HepG2 (cell line): Measurements from ENCODE around the gene RPTOR. TPM values are rescaled to one million over a fixed set of nuclear protein-coding genes. Genes with fewer than 3 reads are reported as not detected.

Source experiments
- ATAC-seq: fragments of 200-7000 bp; cut with Tn5 transposase; 3 replicates; pipeline ENCODE4 v1.9.1; 2020; ENCODE audit warnings: mild to moderate bottlenecking, moderate library complexity
- BruUV-seq: library from RNA; stranded (reverse); fragments of 400-500 nt; replicated peaks from 2 replicates; lab custom pipeline; 2021; lab: Mats Ljungman, UMichigan
- CTCF ChIA-PET: fragments of 300-600 bp; formaldehyde crosslinking; extraction: SDS; loops from one replicate; lab custom pipeline; 2021; ENCODE audit warnings: low total read pairs, inconsistent platforms, low intra/inter-chr PET ratio; lab: Yijun Ruan, JAX
- POLR2A ChIA-PET: fragments of 350-600 bp; sonication (Branson Sonifier 250); formaldehyde crosslinking; loops from one replicate; lab custom pipeline; 2020; ENCODE audit warnings: antibody characterized with exemption, inconsistent platforms; lab: Yijun Ruan, JAX
- DNase-seq: peaks from one replicate; pipeline ENCODE4 v3.0.0-alpha.2; 2015; ENCODE audit warnings: low spot score
- FAIRE-seq: peaks from 3 replicates; lab custom pipeline; 2011; peaks lifted over from hg19 to GRCh38; lab: Jason Lieb, UNC
- H2AFZ ChIP-seq: one replicate; pipeline ENCODE4 v1.6.1; 2011; ENCODE audit warnings: low read length, inconsistent platforms
- H3K27ac ChIP-seq: fragments of 300-600 bp; 3 replicates; pipeline ENCODE4 v1.8.0; 2011; ENCODE audit warnings: mixed run types, mild to moderate bottlenecking, mixed read lengths, low read length, inconsistent platforms; ENCODE audit not compliant: insufficient read depth; ENCODE audit errors: extremely low read length
- H3K27me3 ChIP-seq, 2 experiments: fragments of 200-600 bp in 1 of 2; 2 replicates in 1 of 2; 3 replicates in 1 of 2; pipeline versions ENCODE4 v1.6.0 to v1.8.0; 2011; ENCODE audit warnings: low read length in 2 of 2, mild to moderate bottlenecking in 2 of 2, moderate library complexity in 2 of 2, inconsistent platforms in 1 of 2; ENCODE audit not compliant: insufficient read depth in 2 of 2, control insufficient read depth in 1 of 2
- H3K36me3 ChIP-seq, 2 experiments: fragments of 200-600 bp in 1 of 2; replicated peaks in 1 of 2; 2 replicates in 1 of 2; 3 replicates in 1 of 2; pipeline versions ENCODE4 v1.5.1 to v1.8.0; 2011; ENCODE audit warnings: low read length in 2 of 2, inconsistent platforms in 1 of 2; ENCODE audit not compliant: insufficient read depth in 2 of 2, control insufficient read depth in 1 of 2
- H3K4me1 ChIP-seq: 2 replicates; pipeline ENCODE4 v1.5.1; 2012; ENCODE audit warnings: low read length, inconsistent platforms; ENCODE audit not compliant: insufficient read depth
- H3K4me2 ChIP-seq: 2 replicates; pipeline ENCODE4 v1.6.0; 2011; ENCODE audit warnings: low read depth, low read length, inconsistent platforms
- H3K4me3 ChIP-seq, 3 experiments: fragments of 200-600 bp in 1 of 3; sonication (generic), shearing (Covaris generic) in 1 of 3; replicated peaks in 1 of 3; 2 replicates each; pipeline ENCODE4 v1.5.1; 2011 to 2016; ENCODE audit warnings: low read length in 3 of 3, inconsistent platforms in 2 of 3, low read depth in 2 of 3, mild to moderate bottlenecking in 2 of 3, control low read depth in 1 of 3, mixed read lengths in 1 of 3; ENCODE audit not compliant: insufficient read depth in 1 of 3
- H3K79me2 ChIP-seq: one replicate; pipeline ENCODE4 v1.6.1; 2011; ENCODE audit warnings: low read length, inconsistent platforms; ENCODE audit not compliant: insufficient read depth
- H3K9ac ChIP-seq: 2 replicates; pipeline ENCODE4 v1.6.0; 2011; ENCODE audit warnings: mild to moderate bottlenecking, low read depth, low read length, inconsistent platforms; ENCODE audit not compliant: insufficient read depth
- H3K9me3 ChIP-seq: 2 replicates; pipeline ENCODE4 v1.5.1; 2012; ENCODE audit warnings: mild to moderate bottlenecking, low read length
- H4K20me1 ChIP-seq: 2 replicates; pipeline ENCODE4 v1.6.0; 2011; ENCODE audit warnings: inconsistent platforms, mild to moderate bottlenecking, low read length, moderate library complexity; ENCODE audit not compliant: insufficient read depth
- ATF7-NPFF ChIP-seq: sonication (generic); formaldehyde crosslinking; IDR thresholded peaks from 2 replicates; pipeline ENCODE4 v1.8.1; 2023; ENCODE audit warnings: mild to moderate bottlenecking, low read depth, missing genetic modification reagents, moderate library complexity
- IRX3 ChIP-seq: sonication (generic); formaldehyde crosslinking; IDR thresholded peaks from 2 replicates; pipeline ENCODE4 v1.8.1; 2023; ENCODE audit warnings: mild to moderate bottlenecking, low read depth, missing genetic modification reagents, borderline replicate concordance
- NFYB ChIP-seq: sonication (generic); formaldehyde crosslinking; IDR thresholded peaks from 2 replicates; pipeline ENCODE4 v1.4.0; 2020; ENCODE audit warnings: missing genetic modification reagents
- TOPORS ChIP-seq: sonication (generic); formaldehyde crosslinking; IDR thresholded peaks from 2 replicates; pipeline ENCODE4 v1.8.0; 2023; ENCODE audit warnings: mild to moderate bottlenecking, missing genetic modification reagents
- U2AF2 ChIP-seq: fragments of 200-400 bp; formaldehyde crosslinking; IDR thresholded peaks from 2 replicates; pipeline ENCODE4 v1.6.1; 2017; ENCODE audit warnings: low read depth, mild to moderate bottlenecking, low read length
- ZNF234 ChIP-seq: sonication (generic); formaldehyde crosslinking; conservative IDR thresholded peaks from 2 replicates; pipeline ENCODE4 v1.5.1; 2020; ENCODE audit warnings: mild to moderate bottlenecking, missing genetic modification reagents
- ZNF282 ChIP-seq: fragments of 450-650 bp; IDR thresholded peaks from 2 replicates; pipeline ENCODE4 v1.6.1; 2018; ENCODE audit not compliant: partially characterized antibody
- ZNF33B ChIP-seq: sonication (generic); formaldehyde crosslinking; IDR thresholded peaks from 2 replicates; pipeline ENCODE4 v1.5.1; 2020; ENCODE audit warnings: mild to moderate bottlenecking, missing genetic modification reagents
- ZNF382 ChIP-seq: sonication (generic); formaldehyde crosslinking; IDR thresholded peaks from 2 replicates; pipeline ENCODE4 v1.5.0; 2020; ENCODE audit warnings: missing genetic modification reagents, mild to moderate bottlenecking, borderline replicate concordance
- ZNF383 ChIP-seq: sonication (generic); formaldehyde crosslinking; IDR thresholded peaks from 2 replicates; pipeline ENCODE4 v1.4.0; 2020; ENCODE audit warnings: missing genetic modification reagents, mild to moderate bottlenecking, borderline replicate concordance
- ZNF547 ChIP-seq: sonication (generic); formaldehyde crosslinking; IDR thresholded peaks from 2 replicates; pipeline ENCODE4 v1.5.1; 2020; ENCODE audit warnings: mild to moderate bottlenecking, missing genetic modification reagents
- ZNF768 ChIP-seq: sonication (generic); formaldehyde crosslinking; IDR thresholded peaks from 2 replicates; pipeline ENCODE4 v1.4.0; 2020; ENCODE audit warnings: missing genetic modification reagents
- ZSCAN22 ChIP-seq: sonication (generic); formaldehyde crosslinking; IDR thresholded peaks from 2 replicates; pipeline ENCODE4 v1.4.0; 2020; ENCODE audit warnings: mild to moderate bottlenecking, missing genetic modification reagents
- WGBS: methylation state at CpG from one replicate; pipeline ENCODE4 v1.1.6; 2017; ENCODE audit warnings: low lambda C conversion rate; 5-methylcytosine and 5-hydroxymethylcytosine counted together
- in situ Hi-C: cut with HindIII; loops from 2 replicates; pipeline ENCODE4 v1.10.0; 2017; ENCODE audit warnings: low pct_unique_long_range_greater_than_20kb; ENCODE audit not compliant: extremely low pct_ligation_motif_present
- intact Hi-C: fragments of 100-400 bp; cut with micrococcal nuclease; formaldehyde crosslinking; loops from one replicate; pipeline ENCODE4 v1.10.0; 2022; ENCODE audit not compliant: unreplicated experiment
- polyA plus RNA-seq, 8 experiments: library from polyadenylated mRNA; depleted of rRNA in 3 of 8; stranded (reverse) in 7 of 8; unstranded in 1 of 8; fragments of >200 nt; fragmentation: Illumina TruSeq in 4 of 8; extraction: Trizol in 4 of 8; gene quantifications; 2 replicates each; pipeline versions ENCODE4 v1.2.1 to v1.2.3, GENCODE V29; 2011 to 2016; ENCODE audit warnings: low read depth in 4 of 8, missing spikeins in 1 of 8, mixed read lengths in 1 of 8; ENCODE audit not compliant: insufficient read depth in 1 of 8
- total RNA-seq, 5 experiments: library from RNA; depleted of rRNA; stranded (reverse); fragments of >200 nt; fragmentation: Illumina TruSeq; extraction: Trizol; gene quantifications; 2 replicates each; pipeline ENCODE4 v1.2.3, GENCODE V29; 2016; ENCODE audit warnings: low read depth in 1 of 5
- TF ChIP-seq, protein P1 (sequence below): sonication (generic); formaldehyde crosslinking; IDR thresholded peaks from 2 replicates; pipeline ENCODE4 v1.5.1; 2020; ENCODE audit warnings: mild to moderate bottlenecking, missing genetic modification reagents, moderate library complexity
- TF ChIP-seq, protein P2 (sequence below): sonication (generic); formaldehyde crosslinking; conservative IDR thresholded peaks from 2 replicates; pipeline ENCODE4 v1.4.0; 2020; ENCODE audit warnings: missing genetic modification reagents

The RPTOR gene
- total and polyA plus RNA-seq, 2 of the 13 experiments (the other 11 are each of a cell fraction or from before 2014, with no cell fraction given), result 6.6 to 25.3 TPM

DNA sequence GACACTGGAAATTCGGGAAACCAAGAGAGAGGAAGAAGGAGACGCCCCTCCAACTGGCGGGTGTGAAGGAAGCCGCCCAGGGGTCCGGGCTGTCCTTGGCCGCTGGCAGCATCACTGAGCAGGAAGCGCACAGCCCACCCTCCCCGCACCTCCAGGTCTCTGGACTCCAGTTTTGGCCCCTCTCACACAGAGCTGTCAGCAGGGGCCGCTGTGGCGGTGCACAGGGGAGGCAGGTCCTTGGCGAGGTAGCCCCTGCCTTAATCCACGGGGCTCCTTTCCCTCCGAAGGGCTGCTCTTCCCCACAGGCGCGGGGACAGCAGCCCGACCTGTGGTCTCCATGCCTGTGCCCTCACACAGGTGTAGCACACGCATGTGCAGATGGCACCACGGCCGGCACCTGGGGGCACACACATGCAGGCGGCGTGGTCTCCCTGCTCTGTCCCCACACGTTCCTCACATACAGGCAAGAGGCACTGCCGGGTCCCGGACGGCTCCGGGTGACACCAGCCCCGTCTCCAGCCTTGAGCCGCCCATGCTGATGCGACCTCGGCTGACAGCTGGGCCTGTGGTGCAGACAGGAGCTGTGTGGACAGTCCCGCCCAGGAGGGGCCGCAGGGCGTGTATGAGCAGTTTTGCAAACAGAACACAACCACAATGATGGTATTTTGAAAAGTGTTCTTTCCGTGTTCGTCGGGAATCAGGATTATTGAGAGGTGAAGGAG is 420.4 kb downstream of the RPTOR start:
- 90% methylated on average over 28 of the region's 36 CpGs for WGBS
- intact Hi-C loops, result no loop called here
- peaks cover 0 to 6% of the 10 kb centered on the region in 2 experiments; a peak in 1 of 5 replicates for H3K27me3 ChIP-seq
- peaks cover 7% of the 10 kb centered on the region in 2 experiments; a peak in 3 of 5 replicates for H3K36me3 ChIP-seq
- DNase-seq, result no peak
- H3K9me3 ChIP-seq, result no peaks in the 10 kb centered on the region
- H3K27ac ChIP-seq, result no peak overlapping the region
- no peak overlapping the region for H3K9ac ChIP-seq
- in situ Hi-C loops, result no loop called here
- H3K4me1 ChIP-seq, result peaks cover 22% of the 10 kb centered on the region
- CTCF ChIA-PET, result no interaction called here
- H2AFZ ChIP-seq, result no peak overlapping the region
- H3K4me3 ChIP-seq, result no peak overlapping the region
- H4K20me1 ChIP-seq, result no peaks in the 10 kb centered on the region
- H3K4me2 ChIP-seq, result no peak overlapping the region
- no peak for ATAC-seq
- BruUV-seq, result TSS peak; percentile 36
- POLR2A ChIA-PET, result no interaction called here
- no peaks in the 10 kb centered on the region for H3K79me2 ChIP-seq
- FAIRE-seq, result no peak
- TF ChIP-seq ZNF383 (CRISPR knock-in tag) (no peak), ZNF547 (CRISPR knock-in tag) (no peak), IRX3 (no peak), ZNF382 (CRISPR knock-in tag) (no peak), ZNF234 (no peak), ZNF33B (CRISPR knock-in tag) (no peak), U2AF2 (no peak), ATF7-NPFF (CRISPR knock-in tag) (no peak), NFYB (no peak), ZNF282 (no peak), TOPORS (CRISPR knock-in tag) (no peak), ZNF768 (CRISPR knock-in tag) (0 out of 2 replicates have a peak, but pooled peaks have one; percentile 28), ZSCAN22 (CRISPR knock-in tag) (no peak)
- TF ChIP-seq, protein P1, sequence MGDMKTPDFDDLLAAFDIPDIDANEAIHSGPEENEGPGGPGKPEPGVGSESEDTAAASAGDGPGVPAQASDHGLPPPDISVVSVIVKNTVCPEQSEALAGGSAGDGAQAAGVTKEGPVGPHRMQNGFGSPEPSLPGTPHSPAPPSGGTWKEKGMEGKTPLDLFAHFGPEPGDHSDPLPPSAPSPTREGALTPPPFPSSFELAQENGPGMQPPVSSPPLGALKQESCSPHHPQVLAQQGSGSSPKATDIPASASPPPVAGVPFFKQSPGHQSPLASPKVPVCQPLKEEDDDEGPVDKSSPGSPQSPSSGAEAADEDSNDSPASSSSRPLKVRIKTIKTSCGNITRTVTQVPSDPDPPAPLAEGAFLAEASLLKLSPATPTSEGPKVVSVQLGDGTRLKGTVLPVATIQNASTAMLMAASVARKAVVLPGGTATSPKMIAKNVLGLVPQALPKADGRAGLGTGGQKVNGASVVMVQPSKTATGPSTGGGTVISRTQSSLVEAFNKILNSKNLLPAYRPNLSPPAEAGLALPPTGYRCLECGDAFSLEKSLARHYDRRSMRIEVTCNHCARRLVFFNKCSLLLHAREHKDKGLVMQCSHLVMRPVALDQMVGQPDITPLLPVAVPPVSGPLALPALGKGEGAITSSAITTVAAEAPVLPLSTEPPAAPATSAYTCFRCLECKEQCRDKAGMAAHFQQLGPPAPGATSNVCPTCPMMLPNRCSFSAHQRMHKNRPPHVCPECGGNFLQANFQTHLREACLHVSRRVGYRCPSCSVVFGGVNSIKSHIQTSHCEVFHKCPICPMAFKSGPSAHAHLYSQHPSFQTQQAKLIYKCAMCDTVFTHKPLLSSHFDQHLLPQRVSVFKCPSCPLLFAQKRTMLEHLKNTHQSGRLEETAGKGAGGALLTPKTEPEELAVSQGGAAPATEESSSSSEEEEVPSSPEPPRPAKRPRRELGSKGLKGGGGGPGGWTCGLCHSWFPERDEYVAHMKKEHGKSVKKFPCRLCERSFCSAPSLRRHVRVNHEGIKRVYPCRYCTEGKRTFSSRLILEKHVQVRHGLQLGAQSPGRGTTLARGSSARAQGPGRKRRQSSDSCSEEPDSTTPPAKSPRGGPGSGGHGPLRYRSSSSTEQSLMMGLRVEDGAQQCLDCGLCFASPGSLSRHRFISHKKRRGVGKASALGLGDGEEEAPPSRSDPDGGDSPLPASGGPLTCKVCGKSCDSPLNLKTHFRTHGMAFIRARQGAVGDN (CRISPR knock-in tag), result peak; percentile 26; the same call in 1 of the 2 replicates
- TF ChIP-seq, protein P2, sequence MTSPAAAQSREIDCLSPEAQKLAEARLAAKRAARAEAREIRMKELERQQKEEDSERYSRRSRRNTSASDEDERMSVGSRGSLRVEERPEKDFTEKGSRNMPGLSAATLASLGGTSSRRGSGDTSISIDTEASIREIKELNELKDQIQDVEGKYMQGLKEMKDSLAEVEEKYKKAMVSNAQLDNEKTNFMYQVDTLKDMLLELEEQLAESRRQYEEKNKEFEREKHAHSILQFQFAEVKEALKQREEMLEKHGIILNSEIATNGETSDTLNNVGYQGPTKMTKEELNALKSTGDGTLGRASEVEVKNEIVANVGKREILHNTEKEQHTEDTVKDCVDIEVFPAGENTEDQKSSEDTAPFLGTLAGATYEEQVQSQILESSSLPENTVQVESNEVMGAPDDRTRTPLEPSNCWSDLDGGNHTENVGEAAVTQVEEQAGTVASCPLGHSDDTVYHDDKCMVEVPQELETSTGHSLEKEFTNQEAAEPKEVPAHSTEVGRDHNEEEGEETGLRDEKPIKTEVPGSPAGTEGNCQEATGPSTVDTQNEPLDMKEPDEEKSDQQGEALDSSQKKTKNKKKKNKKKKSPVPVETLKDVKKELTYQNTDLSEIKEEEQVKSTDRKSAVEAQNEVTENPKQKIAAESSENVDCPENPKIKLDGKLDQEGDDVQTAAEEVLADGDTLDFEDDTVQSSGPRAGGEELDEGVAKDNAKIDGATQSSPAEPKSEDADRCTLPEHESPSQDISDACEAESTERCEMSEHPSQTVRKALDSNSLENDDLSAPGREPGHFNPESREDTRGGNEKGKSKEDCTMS (CRISPR knock-in tag), result no peak
